Neural cell (in vitro differentiated cells): ENCODE measurements around the gene GGT6. TPM values are rescaled to one million over a fixed set of nuclear protein-coding genes. Genes with fewer than 3 reads are reported as not detected.

ENCODE experiments used
- H2AFZ ChIP-seq: fragments of 200-600, 300-800 bp; sonication (generic), shearing (Covaris generic); 2 replicates; pipeline ENCODE4 v1.6.0; 2014; ENCODE audit warnings: low read depth, mild to moderate bottlenecking, antibody characterized with exemption, low read length, moderate library complexity
- H3F3A ChIP-seq: fragments of 200-600 bp; shearing (Covaris generic); 2 replicates; pipeline ENCODE4 v1.6.1; 2016; ENCODE audit warnings: mild to moderate bottlenecking, moderate library complexity, mixed read lengths, antibody characterized with exemption, low read length; ENCODE audit not compliant: insufficient read depth, poor library complexity, severe bottlenecking
- H3K27ac ChIP-seq: fragments of 200-600, 300-800 bp; sonication (generic), shearing (Covaris generic); 2 replicates; pipeline ENCODE4 v1.5.1; 2014; ENCODE audit warnings: mild to moderate bottlenecking, low read length, moderate library complexity
- H3K27me3 ChIP-seq: fragments of 300-800, 200-600 bp; sonication (generic), shearing (Covaris generic); 2 replicates; pipeline ENCODE4 v1.6.0; 2014; ENCODE audit warnings: mild to moderate bottlenecking, low read depth, low read length, moderate library complexity; ENCODE audit not compliant: insufficient read depth
- H3K36me3 ChIP-seq: fragments of 300-800, 200-600 bp; sonication (generic), shearing (Covaris generic); 2 replicates; pipeline ENCODE4 v1.5.1; 2014; ENCODE audit warnings: mild to moderate bottlenecking, antibody characterized with exemption, low read length, moderate library complexity; ENCODE audit not compliant: insufficient read depth
- H3K4me2 ChIP-seq: fragments of 300-800, 200-600 bp; sonication (generic), shearing (Covaris generic); 2 replicates; pipeline ENCODE4 v1.6.0; 2014; ENCODE audit warnings: mild to moderate bottlenecking, low read length
- H3K4me3 ChIP-seq: fragments of 300-800, 200-600 bp; sonication (generic), shearing (Covaris generic); 2 replicates; pipeline ENCODE4 v1.5.1; 2014; ENCODE audit warnings: mild to moderate bottlenecking, low read length, moderate library complexity
- H3K79me2 ChIP-seq: fragments of 200-600 bp; shearing (Covaris generic); replicated peaks from 2 replicates; pipeline ENCODE4 v1.6.0; 2014; ENCODE audit warnings: mild to moderate bottlenecking, low read length, moderate library complexity; ENCODE audit not compliant: insufficient read depth
- H3K9ac ChIP-seq: fragments of 300-800, 200-600 bp; sonication (generic), shearing (Covaris generic); 2 replicates; pipeline ENCODE4 v1.6.1; 2016; ENCODE audit warnings: mild to moderate bottlenecking, low read length, mixed read lengths
- H3K9me2 ChIP-seq: fragments of 200-600 bp; shearing (Covaris generic); 2 replicates; pipeline ENCODE4 v1.6.1; 2016; ENCODE audit warnings: mild to moderate bottlenecking, low read length, mixed read lengths; ENCODE audit not compliant: insufficient read depth
- H3K9me3 ChIP-seq: fragments of 200-600, 300-800 bp; sonication (generic), shearing (Covaris generic); 2 replicates; pipeline ENCODE4 v1.6.1; 2016; ENCODE audit warnings: mild to moderate bottlenecking, mixed run types, low read length, moderate library complexity, mixed read lengths
- H4K20me1 ChIP-seq: fragments of 200-600 bp; shearing (Covaris generic); 2 replicates; pipeline ENCODE4 v1.6.1; 2016; ENCODE audit warnings: mild to moderate bottlenecking, mixed run types; ENCODE audit not compliant: insufficient read depth
- CTCF ChIP-seq: fragments of 450-650 bp; IDR thresholded peaks from 2 replicates; pipeline ENCODE4 v1.5.1; 2014; ENCODE audit warnings: antibody characterized with exemption, mild to moderate bottlenecking, moderate library complexity; ENCODE audit not compliant: poor library complexity, severe bottlenecking
- EP300 ChIP-seq: fragments of 450-650 bp; conservative IDR thresholded peaks from 2 replicates; pipeline ENCODE4 v1.6.1; 2014; ENCODE audit warnings: antibody characterized with exemption, mild to moderate bottlenecking, moderate library complexity; ENCODE audit not compliant: poor library complexity, severe bottlenecking
- EZH2 ChIP-seq: fragments of 200-600, 300-800 bp; shearing (Covaris generic), sonication (generic); IDR thresholded peaks from 2 replicates; pipeline ENCODE4 v1.6.1; 2014; ENCODE audit warnings: antibody characterized with exemption, low read length, borderline replicate concordance, mild to moderate bottlenecking; ENCODE audit not compliant: insufficient read depth, poor library complexity, severe bottlenecking
- MXI1 ChIP-seq: fragments of 450-650 bp; conservative IDR thresholded peaks from 2 replicates; pipeline ENCODE4 v1.6.1; 2014; ENCODE audit warnings: antibody characterized with exemption, mild to moderate bottlenecking; ENCODE audit not compliant: poor library complexity, severe bottlenecking
- POLR2AphosphoS5 ChIP-seq: IDR thresholded peaks from 2 replicates; pipeline ENCODE4 v1.6.1; 2012
- RAD21 ChIP-seq: fragments of 450-650 bp; conservative IDR thresholded peaks from 2 replicates; pipeline ENCODE4 v1.6.1; 2014; ENCODE audit warnings: antibody characterized with exemption, mild to moderate bottlenecking, moderate library complexity
- REST ChIP-seq: IDR thresholded peaks from 2 replicates; pipeline ENCODE4 v1.6.1; 2012; ENCODE audit warnings: borderline replicate concordance
- SMC3 ChIP-seq: fragments of 450-650 bp; conservative IDR thresholded peaks from 2 replicates; pipeline ENCODE4 v1.6.1; 2014; ENCODE audit warnings: antibody characterized with exemption, mild to moderate bottlenecking, moderate library complexity; ENCODE audit not compliant: poor library complexity
- TAF1 ChIP-seq: IDR thresholded peaks from 2 replicates; pipeline ENCODE4 v1.6.1; 2012; ENCODE audit warnings: low read depth
- polyA plus RNA-seq: library from polyadenylated mRNA; depleted of rRNA; stranded (reverse); fragments of >200 nt; gene quantifications from 2 replicates; pipeline ENCODE4 v1.2.3, GENCODE V29; 2014

GGT6 gene
- polyA plus RNA-seq, 1 donor from 2014 or later: not detected

- Histone ChIP-seq H2AFZ (no peak overlapping the region), H3K4me2 (no peak overlapping the region), H3K79me2 (no peaks in the 10 kb centered on the region), H3K27ac (no peak overlapping the region), H3K4me3 (no peak overlapping the region), H4K20me1 (no peaks in the 10 kb centered on the region), H3K9ac (no peak overlapping the region), H3K27me3 (no peaks in the 10 kb centered on the region), H3K36me3 (no peaks in the 10 kb centered on the region), H3K9me3 (no peaks in the 10 kb centered on the region), H3K9me2 (no peaks in the 10 kb centered on the region), H3F3A (no peaks in the 10 kb centered on the region)
- TF ChIP-seq EZH2: no peak
- TF ChIP-seq EP300: no peak
- TF ChIP-seq TAF1: no peak
- TF ChIP-seq REST: no peak
- no peak for TF ChIP-seq POLR2AphosphoS5
- TF ChIP-seq CTCF: no peak
- TF ChIP-seq MXI1: no peak
- TF ChIP-seq SMC3: no peak
- no peak for TF ChIP-seq RAD21
Observed at GRCh38 chr17:4601326-4601725, 40.9 kb upstream of the GGT6 start.

DNA sequence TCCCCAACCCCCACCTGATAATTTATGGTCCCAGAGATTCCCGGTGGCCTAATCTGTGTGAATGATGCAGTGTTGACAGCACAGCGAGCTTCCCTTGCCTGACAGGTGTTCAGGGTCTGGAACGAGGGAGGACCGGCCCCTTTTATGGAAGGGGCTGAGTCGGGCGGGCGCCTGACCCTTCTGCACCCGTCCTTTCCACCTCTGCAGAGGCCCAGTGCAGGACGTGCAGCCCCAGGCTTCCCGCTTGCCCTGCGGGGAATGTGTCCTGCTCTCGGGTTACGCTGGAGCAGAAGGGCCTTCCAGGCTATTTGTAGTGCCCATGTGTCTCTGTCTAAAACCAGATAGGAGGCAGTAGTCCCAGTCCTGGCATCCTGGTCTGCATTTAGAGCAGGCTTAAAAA is 40.2 kb upstream of the GGT6 start:
- Histone ChIP-seq H3K4me3 (no peak overlapping the region), H3K4me2 (no peak overlapping the region), H3K27me3 (no peaks in the 10 kb centered on the region), H3K9ac (no peak overlapping the region), H3K36me3 (no peaks in the 10 kb centered on the region), H3K9me2 (no peaks in the 10 kb centered on the region), H2AFZ (no peak overlapping the region), H3K79me2 (no peaks in the 10 kb centered on the region), H3K27ac (no peak overlapping the region), H3K9me3 (no peaks in the 10 kb centered on the region), H3F3A (no peaks in the 10 kb centered on the region), H4K20me1 (no peaks in the 10 kb centered on the region)
- TF ChIP-seq POLR2AphosphoS5: no peak
- TF ChIP-seq RAD21: no peak
- no peak for TF ChIP-seq REST
- no peak for TF ChIP-seq TAF1
- TF ChIP-seq CTCF: no peak
- no peak for TF ChIP-seq EP300
- no peak for TF ChIP-seq SMC3
